T-helper 17 cell (primary cell): Measurements from ENCODE around the gene COPG2. TPM values are rescaled to one million over a fixed set of nuclear protein-coding genes. Genes with fewer than 3 reads are reported as not detected.
"Not testable (repeated sequence)": the region's sequence is repeated elsewhere in the genome, so short reads cannot be mapped to it uniquely, and the experiment has no call there.

ENCODE experiments used
- ATAC-seq: fragments of 150-1000 bp; cut with Tn5 transposase; 2 replicates; pipeline ENCODE4 v1.10.0; 2021; ENCODE audit warnings: mild to moderate bottlenecking, moderate library complexity
- DNase-seq, 3 donors: peaks; one replicate each; pipeline versions ENCODE4 v3.0.0 to v3.0.0-alpha.2; 2020 to 2021
- H3K9me3 ChIP-seq: one replicate; pipeline ENCODE4 v1.7.0; 2013; ENCODE audit warnings: low read length, mild to moderate bottlenecking; ENCODE audit not compliant: control insufficient read depth, poor library complexity, severe bottlenecking
- H3K27ac Mint-ChIP-seq: one replicate; pipeline ENCODE4 v1.8.0; 2022; ENCODE audit warnings: mild to moderate bottlenecking, moderate library complexity, mixed read lengths
- H3K27me3 Mint-ChIP-seq: one replicate; pipeline ENCODE4 v1.8.0; 2022; ENCODE audit warnings: mixed read lengths
- H3K36me3 Mint-ChIP-seq: one replicate; pipeline ENCODE4 v1.8.0; 2022; ENCODE audit warnings: low read depth, mixed read lengths
- H3K4me1 Mint-ChIP-seq: one replicate; pipeline ENCODE4 v1.8.0; 2022; ENCODE audit warnings: mild to moderate bottlenecking, mixed read lengths
- H3K4me3 Mint-ChIP-seq: one replicate; pipeline ENCODE4 v1.8.0; 2022; ENCODE audit warnings: mild to moderate bottlenecking, moderate library complexity, mixed read lengths
- total RNA-seq, 4 donors: library from RNA in 2 of 4; stranded (reverse) in 2 of 4; gene quantifications; one replicate each; pipeline ENCODE4 v1.2.3 and lab custom pipeline; 2022 to 2026

The COPG2 gene
- total RNA-seq, 2 donors from 2014 or later = 7.6 to 8.7 TPM

GRCh38 chr7:130529417-130529816, 139.1 kb downstream of the COPG2 start:
- ATAC-seq (no peak), DNase-seq (no peak)
- peaks cover 8% of the 10 kb centered on the region for H3K36me3 Mint-ChIP-seq
- no peak overlapping the region for H3K27ac Mint-ChIP-seq
- H3K9me3 ChIP-seq = no peaks in the 10 kb centered on the region
- no peaks in the 10 kb centered on the region for H3K4me1 Mint-ChIP-seq
- H3K4me3 Mint-ChIP-seq = no peak overlapping the region
- no peaks in the 10 kb centered on the region for H3K27me3 Mint-ChIP-seq

DNA sequence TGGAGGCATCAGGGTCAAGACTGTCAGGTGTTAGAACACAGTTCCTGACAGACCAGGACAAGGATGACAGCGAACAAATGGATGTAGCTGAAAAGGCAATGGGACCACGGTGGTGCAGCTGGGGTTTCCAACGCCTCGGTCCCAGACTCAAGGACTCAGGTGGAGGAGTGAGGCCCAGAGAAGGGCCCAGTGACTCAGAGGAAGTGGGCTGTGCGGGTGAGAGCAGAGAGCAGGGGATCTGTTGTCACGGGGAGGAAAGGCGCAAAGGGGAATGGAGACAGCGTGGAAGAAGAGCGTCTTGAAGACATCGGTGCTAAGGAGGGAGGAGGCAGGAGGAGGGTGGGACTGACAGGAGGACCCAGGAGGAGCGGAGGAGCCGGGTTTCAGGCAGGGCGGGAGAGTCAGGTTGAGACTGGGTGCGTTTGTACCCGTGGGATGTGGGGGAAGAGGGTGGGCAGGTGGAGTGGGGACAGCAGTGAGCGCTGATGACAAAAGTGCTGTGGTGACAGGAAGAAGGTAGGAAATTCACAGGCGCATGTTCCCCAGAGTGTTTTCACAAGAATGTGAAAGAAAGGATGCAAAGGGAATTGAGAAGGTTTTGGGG, 140.7 kb downstream of the COPG2 start:
- H3K4me3 Mint-ChIP-seq, ATAC-seq, H3K9me3 ChIP-seq, H3K27me3 Mint-ChIP-seq, H3K4me1 Mint-ChIP-seq, DNase-seq, H3K36me3 Mint-ChIP-seq, H3K27ac Mint-ChIP-seq: not testable (repeated sequence)

- Mint-ChIP-seq H3K4me1 (no peaks in the 10 kb centered on the region), H3K27ac (no peak overlapping the region), H3K36me3 (peaks cover 5% of the 10 kb centered on the region), H3K4me3 (no peak overlapping the region), H3K27me3 (no peaks in the 10 kb centered on the region)
- no peak for ATAC-seq
- no peaks in the 10 kb centered on the region for H3K9me3 ChIP-seq
- DNase-seq = no peak
These were observed 143.9 kb downstream of the COPG2 start for GRCh38 chr7:130524628-130525027.

DNA sequence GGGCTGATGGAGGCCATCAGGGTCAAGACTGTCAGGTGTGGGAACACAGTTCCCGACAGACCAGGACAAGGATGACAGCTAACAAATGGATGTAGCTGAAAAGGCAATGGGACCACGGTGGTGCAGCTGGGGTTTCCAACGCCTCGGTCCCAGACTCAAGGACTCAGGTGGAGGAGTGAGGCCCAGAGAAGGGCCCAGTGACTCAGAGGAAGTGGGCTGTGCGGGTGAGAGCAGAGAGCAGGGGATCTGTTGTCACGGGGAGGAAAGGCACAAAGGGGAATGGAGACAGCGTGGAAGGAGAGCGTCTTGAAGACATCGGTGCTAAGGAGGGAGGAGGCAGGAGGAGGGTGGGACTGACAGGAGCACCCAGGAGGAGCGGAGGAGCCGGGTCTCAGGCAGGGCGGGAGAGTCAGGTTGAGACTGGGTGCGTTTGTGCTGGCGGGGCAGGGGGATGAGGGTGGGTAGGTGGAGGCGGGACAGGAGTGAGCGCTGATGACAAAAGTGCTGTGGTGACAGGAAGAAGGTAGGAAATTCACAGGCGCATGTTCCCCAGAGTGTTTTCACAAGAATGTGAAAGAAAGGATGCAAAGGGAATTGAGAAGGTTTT, 144.9 kb downstream of the COPG2 start:
- not testable (repeated sequence) for H3K36me3 Mint-ChIP-seq, H3K27ac Mint-ChIP-seq, H3K4me3 Mint-ChIP-seq, DNase-seq, H3K27me3 Mint-ChIP-seq, H3K9me3 ChIP-seq, H3K4me1 Mint-ChIP-seq, ATAC-seq

GRCh38 chr7:130521258-130521951, 147.1 kb downstream of the COPG2 start:
- no peak overlapping the region for H3K4me3 Mint-ChIP-seq
- no peak overlapping the region for H3K27ac Mint-ChIP-seq

DNA sequence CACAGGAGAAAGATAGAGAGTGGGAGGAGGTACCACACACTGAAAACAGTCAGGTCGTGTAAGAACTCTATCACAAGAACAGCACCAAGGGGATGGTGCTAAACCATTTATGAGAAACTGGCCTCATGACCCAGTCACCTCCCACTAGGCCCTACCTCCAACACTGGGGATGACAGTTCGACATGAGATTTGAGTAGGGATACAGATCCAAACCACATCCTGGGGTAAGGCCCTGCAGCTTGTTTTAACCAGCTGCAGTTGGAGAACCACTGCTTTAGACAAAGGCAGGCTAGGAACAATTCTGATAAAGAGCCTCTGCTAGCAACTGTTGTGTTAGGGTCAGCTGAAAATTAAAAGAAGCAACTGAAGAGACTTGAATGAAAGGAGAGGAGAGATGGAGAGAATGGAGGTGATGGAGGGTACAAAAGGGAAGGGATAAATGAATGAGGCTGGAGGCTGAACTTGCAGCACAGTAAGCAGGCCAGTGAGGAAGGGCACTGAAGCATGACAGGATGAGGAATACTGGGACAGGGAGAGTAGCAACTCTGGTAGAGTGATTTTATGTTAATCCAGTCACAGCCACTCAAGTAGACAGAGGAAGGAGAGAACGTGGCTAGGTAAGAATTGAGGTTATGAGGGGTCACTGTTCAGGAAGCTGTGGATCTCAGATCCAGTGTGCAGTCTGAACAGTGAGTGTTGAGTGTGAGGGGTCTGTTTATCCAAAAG, 153.1 kb downstream of the COPG2 start:
- Mint-ChIP-seq H3K27me3 (no peaks in the 10 kb centered on the region), H3K4me1 (no peaks in the 10 kb centered on the region), H3K36me3 (no peaks in the 10 kb centered on the region), H3K4me3 (no peak overlapping the region), H3K27ac (no peak overlapping the region)
- ATAC-seq (no peak), DNase-seq (no peak)
- H3K9me3 ChIP-seq = no peaks in the 10 kb centered on the region

More at GRCh38 chr7:130521258-130521951, 147.1 kb downstream of the COPG2 start:
- DNase-seq = no peak
- no peaks in the 10 kb centered on the region for H3K9me3 ChIP-seq
- Mint-ChIP-seq H3K4me1 (no peaks in the 10 kb centered on the region), H3K27me3 (no peaks in the 10 kb centered on the region), H3K36me3 (no peaks in the 10 kb centered on the region)
- ATAC-seq = no peak

DNA sequence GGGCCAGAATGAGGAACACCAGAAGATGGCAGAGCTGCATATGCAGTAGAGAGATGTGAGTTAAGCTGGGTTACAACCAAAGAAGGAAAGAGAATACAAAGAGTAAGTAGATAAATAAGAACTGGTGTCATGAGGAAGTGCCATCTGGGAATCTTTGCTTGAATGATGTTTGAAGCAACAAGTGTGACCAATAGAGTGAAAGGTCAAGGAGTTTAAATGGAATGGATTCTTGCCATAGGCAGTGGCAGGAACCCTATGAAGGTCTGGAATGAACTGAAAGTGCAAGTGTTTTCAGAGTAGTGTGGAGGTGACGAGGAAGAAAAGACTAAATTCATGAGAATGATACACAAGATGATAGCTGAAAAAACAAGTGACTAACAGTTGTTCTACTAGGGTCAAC, 155.1 kb downstream of the COPG2 start:
- ATAC-seq (no peak), DNase-seq (no peak)
- Mint-ChIP-seq H3K36me3 (peaks cover 3% of the 10 kb centered on the region), H3K4me3 (no peak overlapping the region), H3K4me1 (no peaks in the 10 kb centered on the region), H3K27me3 (no peaks in the 10 kb centered on the region), H3K27ac (no peak overlapping the region)
- H3K9me3 ChIP-seq = no peaks in the 10 kb centered on the region

- not testable (repeated sequence) for H3K4me3 Mint-ChIP-seq, DNase-seq, H3K9me3 ChIP-seq, H3K36me3 Mint-ChIP-seq, H3K27ac Mint-ChIP-seq, H3K4me1 Mint-ChIP-seq, ATAC-seq, H3K27me3 Mint-ChIP-seq
These were observed 156.5 kb downstream of the COPG2 start for GRCh38 chr7:130512038-130512437.

GRCh38 chr7:130506358-130506757, 162.2 kb downstream of the COPG2 start:
- Mint-ChIP-seq H3K27ac (no peak overlapping the region), H3K4me1 (no peaks in the 10 kb centered on the region), H3K27me3 (no peaks in the 10 kb centered on the region), H3K36me3 (peaks cover 10% of the 10 kb centered on the region), H3K4me3 (no peak overlapping the region)
- ATAC-seq (no peak), DNase-seq (no peak)
- no peaks in the 10 kb centered on the region for H3K9me3 ChIP-seq

DNA sequence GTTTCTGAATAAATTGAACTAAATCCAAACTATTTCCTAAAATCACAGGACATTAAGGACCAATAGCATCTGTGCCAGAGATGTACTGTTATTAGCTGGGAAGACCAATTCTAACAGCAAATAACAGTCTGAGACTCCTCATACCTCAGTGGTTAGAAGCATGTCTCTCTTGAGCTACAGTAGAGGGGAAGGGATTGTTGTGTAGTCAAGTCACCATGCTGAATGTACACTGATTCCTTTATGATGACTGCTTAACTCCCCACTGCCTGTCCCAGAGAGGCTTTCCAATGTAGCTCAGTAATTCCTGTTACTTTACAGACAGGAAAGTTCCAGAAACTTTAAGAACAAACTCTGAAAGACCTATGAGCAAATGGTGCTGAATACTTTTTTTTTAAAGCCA, 162.8 kb downstream of the COPG2 start:
- H3K9me3 ChIP-seq = no peaks in the 10 kb centered on the region
- Mint-ChIP-seq H3K36me3 (peaks cover 10% of the 10 kb centered on the region), H3K4me1 (no peaks in the 10 kb centered on the region), H3K4me3 (no peak overlapping the region), H3K27me3 (no peaks in the 10 kb centered on the region), H3K27ac (no peak overlapping the region)
- DNase-seq (no peak), ATAC-seq (no peak)

DNA sequence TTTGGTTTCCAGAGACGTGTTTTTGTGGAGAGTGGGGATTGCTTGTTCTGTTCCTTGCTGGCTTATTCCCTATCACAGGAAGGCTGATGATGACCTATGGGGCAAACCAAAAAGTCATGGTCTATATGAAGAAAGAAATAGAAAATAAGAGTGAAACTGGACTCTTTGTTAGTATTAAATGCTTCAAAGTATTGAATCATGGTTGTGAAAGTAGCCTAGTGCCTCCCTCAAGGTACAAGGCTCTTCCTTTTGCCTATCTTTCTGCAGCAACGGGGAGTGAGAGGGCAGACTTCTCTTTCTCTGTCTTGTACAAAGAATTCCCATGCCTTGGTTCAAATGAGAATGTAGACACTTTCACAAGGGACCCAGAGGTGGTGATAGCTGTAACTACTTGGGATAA, 167.6 kb downstream of the COPG2 start:
- H3K4me1 Mint-ChIP-seq = no peaks in the 10 kb centered on the region
- DNase-seq = no peak
- no peaks in the 10 kb centered on the region for H3K27me3 Mint-ChIP-seq
- no peak overlapping the region for H3K27ac Mint-ChIP-seq
- no peaks in the 10 kb centered on the region for H3K9me3 ChIP-seq
- no peak overlapping the region for H3K4me3 Mint-ChIP-seq
- ATAC-seq = no peak
- H3K36me3 Mint-ChIP-seq = peaks cover 4% of the 10 kb centered on the region

DNA sequence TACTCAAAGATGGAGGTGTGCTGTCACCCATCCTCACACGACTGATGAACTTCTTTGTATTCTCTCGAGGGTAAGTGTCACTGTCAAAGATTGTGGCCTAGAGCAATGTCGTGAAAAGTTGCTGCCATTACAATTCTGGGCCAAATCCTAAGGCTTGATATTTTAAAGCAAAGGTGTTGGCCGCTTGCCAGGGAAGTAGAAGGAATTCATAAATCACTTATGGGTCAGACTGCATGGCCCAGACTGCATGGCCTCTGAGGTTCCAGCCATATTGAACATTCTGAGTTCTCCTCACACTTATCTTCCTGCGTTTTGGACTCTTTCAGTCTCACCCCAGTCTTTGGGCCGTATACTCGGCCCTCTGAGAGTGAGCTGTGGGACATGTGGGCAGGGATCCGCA, 168.1 kb downstream of the COPG2 start:
- no peak for ATAC-seq
- no peak overlapping the region for H3K27ac Mint-ChIP-seq
- peaks cover 4% of the 10 kb centered on the region for H3K36me3 Mint-ChIP-seq

GRCh38 chr7:130494431-130494858, 174.1 kb downstream of the COPG2 start:
- Mint-ChIP-seq H3K36me3 (peaks cover 4% of the 10 kb centered on the region), H3K27ac (no peak overlapping the region), H3K4me3 (no peak overlapping the region), H3K4me1 (peaks cover 5% of the 10 kb centered on the region), H3K27me3 (peaks cover 42% of the 10 kb centered on the region)
- DNase-seq (no peak), ATAC-seq (no peak)
- no peaks in the 10 kb centered on the region for H3K9me3 ChIP-seq

More for the DNA sequence above, 168.1 kb downstream of the COPG2 start:
- no peaks in the 10 kb centered on the region for H3K9me3 ChIP-seq
- Mint-ChIP-seq H3K27me3 (no peaks in the 10 kb centered on the region), H3K4me3 (no peak overlapping the region), H3K4me1 (no peaks in the 10 kb centered on the region)
- no peak for DNase-seq
